ENCODE results near the gene SYN1. TPM values are rescaled to one million over a fixed set of nuclear protein-coding genes. Genes with fewer than 3 reads are reported as not detected.

Gene SYN1
- polyA plus RNA-seq, 1 experiment: 0.23 TPM

GRCh38 chrX:47583240-47583861 lies 36.3 kb downstream of the SYN1 start:
- Histone ChIP-seq H3K27me3 (ENCODE audit: control insufficient read depth, insufficient read depth, low read length) (no peaks in the 10 kb centered on the region), H3K4me3 (ENCODE audit: low read depth, low read length) (peak overlapping the region; percentile 73), H3K36me3 (ENCODE audit: control insufficient read depth, insufficient read depth, low read length) (peaks cover 2% of the 10 kb centered on the region; the same call in 1 of the 2 replicates)
- POLR2A ChIA-PET: no interaction called here
- CTCF ChIA-PET: interaction anchor here (0.8 to 1.6 kb wide), 3 partner anchors 10 to 84 kb away, joined by 3 to 5 read pairs (median 3); no protein-coding TSS in a partner anchor
- TF ChIP-seq CTCF (IDR thresholded peaks at IDR 0.05; ENCODE audit: insufficient read depth, low read depth, low read length): no peak
- no peak for DNase-seq (ENCODE audit: low read depth)

- Histone ChIP-seq H3K36me3 (ENCODE audit: control insufficient read depth, insufficient read depth, low read length) (peaks cover 2% of the 10 kb centered on the region; the same call in 1 of the 2 replicates), H3K27me3 (ENCODE audit: control insufficient read depth, insufficient read depth, low read length) (no peaks in the 10 kb centered on the region), H3K4me3 (ENCODE audit: low read depth, low read length) (peak within 1 kb of the TSS; percentile 73)
- peak; percentile 60 for DNase-seq (ENCODE audit: low read depth)
- CTCF ChIA-PET: interaction anchor here (1.0 to 2.2 kb wide), 4 partner anchors 8 to 80 kb away, joined by 3 to 8 read pairs (median 4); no protein-coding TSS in a partner anchor
- TF ChIP-seq CTCF (IDR thresholded peaks at IDR 0.05; ENCODE audit: insufficient read depth, low read depth, low read length): no peak
- POLR2A ChIA-PET: interaction anchor here (0.6 kb wide), 1 partner anchor 312 kb away, joined by 5 read pairs; no protein-coding TSS in a partner anchor
Measured at GRCh38 chrX:47581731-47582647, 37.7 kb downstream of the SYN1 start, which contains the start of gene TIMP1. TSS of gene TIMP1 (plus strand) at chrX:47582436. CDS start at chrX:47583416, 980 bp downstream.

GRCh38 chrX:47579537-47579936 lies 40.1 kb downstream of the SYN1 start:
- POLR2A ChIA-PET: no interaction called here

GRCh38 chrX:47578692-47579091 lies 41.0 kb downstream of the SYN1 start:
- no peaks in the 10 kb centered on the region for H3K36me3 ChIP-seq (ENCODE audit: control insufficient read depth, insufficient read depth, low read length)
- no peak overlapping the region for H3K4me3 ChIP-seq (ENCODE audit: low read depth, low read length)
- CTCF ChIA-PET: no interaction called here
- POLR2A ChIA-PET: no interaction called here
- H3K27me3 ChIP-seq (ENCODE audit: control insufficient read depth, insufficient read depth, low read length): no peaks in the 10 kb centered on the region
- no peak for DNase-seq (ENCODE audit: low read depth)
- no peak for TF ChIP-seq CTCF (IDR thresholded peaks at IDR 0.05; ENCODE audit: insufficient read depth, low read depth, low read length)

More at GRCh38 chrX:47579537-47579936, 40.1 kb downstream of the SYN1 start:
- Histone ChIP-seq H3K4me3 (ENCODE audit: low read depth, low read length) (no peak overlapping the region), H3K36me3 (ENCODE audit: control insufficient read depth, insufficient read depth, low read length) (no peaks in the 10 kb centered on the region), H3K27me3 (ENCODE audit: control insufficient read depth, insufficient read depth, low read length) (no peaks in the 10 kb centered on the region)
- TF ChIP-seq CTCF (IDR thresholded peaks at IDR 0.05; ENCODE audit: insufficient read depth, low read depth, low read length): no peak
- DNase-seq (ENCODE audit: low read depth): no peak
- CTCF ChIA-PET: no interaction called here

- Histone ChIP-seq H3K27me3 (ENCODE audit: control insufficient read depth, insufficient read depth, low read length) (no peaks in the 10 kb centered on the region), H3K36me3 (ENCODE audit: control insufficient read depth, insufficient read depth, low read length) (no peaks in the 10 kb centered on the region), H3K4me3 (ENCODE audit: low read depth, low read length) (no peak overlapping the region)
- POLR2A ChIA-PET: no interaction called here
- no peak for DNase-seq (ENCODE audit: low read depth)
- CTCF ChIA-PET: no interaction called here
- no peak for TF ChIP-seq CTCF (IDR thresholded peaks at IDR 0.05; ENCODE audit: insufficient read depth, low read depth, low read length)
Measured at GRCh38 chrX:47577901-47578300, 41.8 kb downstream of the SYN1 start.
